Measurements from ENCODE around the gene FXN. TPM values are rescaled to one million over a fixed set of nuclear protein-coding genes. Genes with fewer than 3 reads are reported as not detected.

FXN gene
- total RNA-seq, 2 donors from 2014 or later = 10.5 to 24.6 TPM

GRCh38 chr9:69018737-69019136 is 16.8 kb upstream of the FXN start:
- no peak overlapping the region for H3K27ac ChIP-seq
- TF ChIP-seq, protein P1, sequence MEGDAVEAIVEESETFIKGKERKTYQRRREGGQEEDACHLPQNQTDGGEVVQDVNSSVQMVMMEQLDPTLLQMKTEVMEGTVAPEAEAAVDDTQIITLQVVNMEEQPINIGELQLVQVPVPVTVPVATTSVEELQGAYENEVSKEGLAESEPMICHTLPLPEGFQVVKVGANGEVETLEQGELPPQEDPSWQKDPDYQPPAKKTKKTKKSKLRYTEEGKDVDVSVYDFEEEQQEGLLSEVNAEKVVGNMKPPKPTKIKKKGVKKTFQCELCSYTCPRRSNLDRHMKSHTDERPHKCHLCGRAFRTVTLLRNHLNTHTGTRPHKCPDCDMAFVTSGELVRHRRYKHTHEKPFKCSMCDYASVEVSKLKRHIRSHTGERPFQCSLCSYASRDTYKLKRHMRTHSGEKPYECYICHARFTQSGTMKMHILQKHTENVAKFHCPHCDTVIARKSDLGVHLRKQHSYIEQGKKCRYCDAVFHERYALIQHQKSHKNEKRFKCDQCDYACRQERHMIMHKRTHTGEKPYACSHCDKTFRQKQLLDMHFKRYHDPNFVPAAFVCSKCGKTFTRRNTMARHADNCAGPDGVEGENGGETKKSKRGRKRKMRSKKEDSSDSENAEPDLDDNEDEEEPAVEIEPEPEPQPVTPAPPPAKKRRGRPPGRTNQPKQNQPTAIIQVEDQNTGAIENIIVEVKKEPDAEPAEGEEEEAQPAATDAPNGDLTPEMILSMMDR (IDR thresholded peaks at IDR 0.05) = no peak
- H3K4me3 ChIP-seq = no peak overlapping the region
- no peaks in the 10 kb centered on the region for H3K4me1 ChIP-seq
- no peaks in the 10 kb centered on the region for H3K9me3 ChIP-seq
- no peaks in the 10 kb centered on the region for H3K36me3 ChIP-seq
- no peak for DNase-seq (ENCODE audit: low spot score)
- H3K27me3 ChIP-seq = no peaks in the 10 kb centered on the region

DNA sequence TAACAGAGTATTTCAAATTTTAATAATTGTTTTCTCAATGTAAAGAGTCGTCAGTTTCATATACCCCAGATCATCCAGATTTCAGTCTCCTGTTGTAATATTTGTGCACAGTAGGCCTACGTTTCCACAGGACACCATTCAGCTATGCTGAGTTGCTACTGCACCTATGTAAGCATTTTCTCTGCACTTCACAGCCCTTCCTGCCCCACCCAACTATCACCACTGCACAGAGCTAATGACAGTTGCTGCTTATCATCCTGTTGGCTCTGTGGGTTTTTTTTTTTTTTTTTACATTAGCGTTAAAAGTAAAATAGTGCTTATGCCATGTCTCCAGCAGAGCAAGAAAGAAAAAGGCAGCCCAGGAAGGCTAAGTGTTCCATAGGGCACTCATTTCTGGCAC is 15.7 kb upstream of the FXN start:
- Histone ChIP-seq H3K9me3 (no peaks in the 10 kb centered on the region), H3K27ac (no peak overlapping the region), H3K36me3 (no peaks in the 10 kb centered on the region), H3K27me3 (no peaks in the 10 kb centered on the region), H3K4me1 (no peaks in the 10 kb centered on the region), H3K4me3 (no peak overlapping the region)
- TF ChIP-seq, protein P1 (IDR thresholded peaks at IDR 0.05) = no peak
- DNase-seq (ENCODE audit: low spot score) = no peak

- no peak for DNase-seq (ENCODE audit: low spot score)
- Histone ChIP-seq H3K27ac (no peak overlapping the region), H3K36me3 (no peaks in the 10 kb centered on the region), H3K9me3 (no peaks in the 10 kb centered on the region), H3K4me3 (no peak overlapping the region), H3K4me1 (no peaks in the 10 kb centered on the region), H3K27me3 (no peaks in the 10 kb centered on the region)
- TF ChIP-seq, protein P1 (IDR thresholded peaks at IDR 0.05) = no peak
Measured at GRCh38 chr9:69020301-69021145, 15.0 kb upstream of the FXN start.

- no peaks in the 10 kb centered on the region for H3K9me3 ChIP-seq
- H3K27me3 ChIP-seq = no peaks in the 10 kb centered on the region
- no peak for DNase-seq (ENCODE audit: low spot score)
- no peak overlapping the region for H3K4me3 ChIP-seq
- TF ChIP-seq, protein P1 (IDR thresholded peaks at IDR 0.05) = no peak
- H3K4me1 ChIP-seq = no peaks in the 10 kb centered on the region
- no peaks in the 10 kb centered on the region for H3K36me3 ChIP-seq
- H3K27ac ChIP-seq = no peak overlapping the region
Measured at GRCh38 chr9:69023650-69024049, 11.9 kb upstream of the FXN start.

- DNase-seq (ENCODE audit: low spot score) = no peak
- H3K4me1 ChIP-seq = no peaks in the 10 kb centered on the region
- peaks cover 0 to 6% of the 10 kb centered on the region in 2 donors for H3K9me3 ChIP-seq
- no peaks in the 10 kb centered on the region for H3K36me3 ChIP-seq
- TF ChIP-seq, protein P1 (IDR thresholded peaks at IDR 0.05) = peak in 1 of 2 donors; percentile 78
- no peak overlapping the region for H3K4me3 ChIP-seq
- no peaks in the 10 kb centered on the region for H3K27me3 ChIP-seq
- no peak overlapping the region for H3K27ac ChIP-seq
Measured at GRCh38 chr9:69027355-69028097, 8.0 kb upstream of the FXN start.

Measured in right atrium auricular region (tissue), 2 donors.